GM12875 (cell line): ENCODE results near the gene LIG1.
"Not testable (repeated sequence)": the region's sequence is repeated elsewhere in the genome, so short reads cannot be mapped to it uniquely, and the experiment has no call there.

Experiments
- H3K4me3 ChIP-seq: one replicate; pipeline ENCODE4 v1.5.1; 2011; ENCODE audit warnings: low read depth, low read length, control low read depth
- TF ChIP-seq, protein P1 (sequence below): IDR thresholded peaks from 2 replicates; pipeline ENCODE4 v1.5.1; 2011; ENCODE audit warnings: low read depth, mild to moderate bottlenecking, control low read depth, inconsistent platforms, low read length, moderate library complexity, borderline replicate concordance; ENCODE audit not compliant: insufficient read depth

The LIG1 gene

GRCh38 chr19:48085076-48085475 is 85.1 kb downstream of the LIG1 start:
- TF ChIP-seq, protein P1, sequence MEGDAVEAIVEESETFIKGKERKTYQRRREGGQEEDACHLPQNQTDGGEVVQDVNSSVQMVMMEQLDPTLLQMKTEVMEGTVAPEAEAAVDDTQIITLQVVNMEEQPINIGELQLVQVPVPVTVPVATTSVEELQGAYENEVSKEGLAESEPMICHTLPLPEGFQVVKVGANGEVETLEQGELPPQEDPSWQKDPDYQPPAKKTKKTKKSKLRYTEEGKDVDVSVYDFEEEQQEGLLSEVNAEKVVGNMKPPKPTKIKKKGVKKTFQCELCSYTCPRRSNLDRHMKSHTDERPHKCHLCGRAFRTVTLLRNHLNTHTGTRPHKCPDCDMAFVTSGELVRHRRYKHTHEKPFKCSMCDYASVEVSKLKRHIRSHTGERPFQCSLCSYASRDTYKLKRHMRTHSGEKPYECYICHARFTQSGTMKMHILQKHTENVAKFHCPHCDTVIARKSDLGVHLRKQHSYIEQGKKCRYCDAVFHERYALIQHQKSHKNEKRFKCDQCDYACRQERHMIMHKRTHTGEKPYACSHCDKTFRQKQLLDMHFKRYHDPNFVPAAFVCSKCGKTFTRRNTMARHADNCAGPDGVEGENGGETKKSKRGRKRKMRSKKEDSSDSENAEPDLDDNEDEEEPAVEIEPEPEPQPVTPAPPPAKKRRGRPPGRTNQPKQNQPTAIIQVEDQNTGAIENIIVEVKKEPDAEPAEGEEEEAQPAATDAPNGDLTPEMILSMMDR: no peak

DNA sequence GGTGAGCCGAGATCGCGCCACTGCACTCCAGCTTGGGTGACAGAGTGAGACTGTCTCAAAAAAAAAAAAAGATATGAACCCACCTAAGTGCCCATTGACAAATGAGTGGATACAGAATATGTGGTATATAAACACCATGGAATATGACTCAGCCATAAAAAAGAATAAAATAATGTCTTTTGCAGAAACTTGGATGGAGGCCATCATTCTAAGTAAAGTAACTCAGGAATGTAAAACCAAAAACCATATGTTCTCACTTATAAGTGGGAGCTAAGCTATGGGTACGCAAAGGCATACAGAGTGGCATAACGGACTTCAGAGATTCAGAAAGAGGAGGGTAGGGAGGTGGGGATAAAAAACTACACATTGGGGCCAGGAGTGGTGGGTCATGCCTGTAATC is 89.0 kb downstream of the LIG1 start:
- TF ChIP-seq, protein P1: no peak
- no peak overlapping the region for H3K4me3 ChIP-seq

More at GRCh38 chr19:48085076-48085475, 85.1 kb downstream of the LIG1 start:
- no peak overlapping the region for H3K4me3 ChIP-seq

DNA sequence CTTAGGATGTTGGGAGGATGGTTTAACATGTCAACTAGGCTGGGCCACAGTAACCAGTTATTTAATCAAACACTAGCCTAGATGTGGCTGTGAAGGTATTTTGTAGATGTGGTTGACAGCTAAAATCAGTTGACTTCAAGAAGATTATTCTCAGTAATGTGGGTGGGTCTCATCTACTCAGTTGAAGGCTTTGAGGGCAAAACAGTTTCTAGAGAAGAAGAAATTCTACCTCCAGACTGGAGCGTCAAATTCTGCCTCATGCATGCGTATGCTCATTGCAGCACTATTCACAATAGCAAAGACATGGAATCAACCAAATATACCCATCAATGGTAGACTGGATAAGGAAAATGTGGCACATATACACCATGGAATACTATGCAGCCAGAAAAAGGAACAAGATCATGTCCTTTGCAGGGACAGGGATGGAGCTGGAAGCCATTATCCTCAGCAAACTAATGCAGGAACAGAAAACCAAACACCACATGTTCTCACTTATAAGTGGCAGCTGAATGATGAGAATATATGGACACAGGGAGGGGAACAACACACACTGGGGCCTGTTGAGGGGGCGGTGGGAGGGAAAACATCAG is 99.9 kb downstream of the LIG1 start:
- H3K4me3 ChIP-seq: not testable (repeated sequence)

DNA sequence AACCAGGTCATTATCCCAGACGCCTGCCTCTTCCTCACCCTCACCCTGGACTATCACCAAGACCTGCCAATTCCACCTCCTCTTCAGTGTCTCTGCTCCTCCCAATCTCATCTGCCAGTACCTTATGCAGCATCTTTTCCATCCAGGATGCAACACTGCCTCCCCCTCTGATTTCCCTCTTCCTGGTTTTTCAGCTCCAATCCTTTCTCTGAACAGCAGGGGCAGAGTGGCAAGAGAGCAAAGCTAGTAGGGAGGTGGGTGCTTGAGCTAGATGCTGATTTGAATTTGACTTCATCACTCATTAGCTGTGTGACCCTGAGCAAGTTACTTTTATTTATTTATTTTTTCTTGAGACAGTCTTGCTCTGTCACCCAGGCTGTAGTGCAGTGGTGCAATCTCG is 100.7 kb downstream of the LIG1 start:
- TF ChIP-seq, protein P1: no peak
- no peak overlapping the region for H3K4me3 ChIP-seq
